HepG2 (cell line): Measurements from ENCODE around the gene FSIP1. TPM values are rescaled to one million over a fixed set of nuclear protein-coding genes. Genes with fewer than 3 reads are reported as not detected.

ENCODE experiments used
- CBX5 ChIP-seq: sonication (generic); formaldehyde crosslinking; IDR thresholded peaks from 2 replicates; pipeline ENCODE4 v1.4.0; 2020; ENCODE audit warnings: missing genetic modification reagents, borderline replicate concordance
- ELF3 ChIP-seq: IDR thresholded peaks from 2 replicates; pipeline ENCODE4 v1.6.1; 2016; ENCODE audit warnings: missing genetic modification reagents, missing compliant biosample characterization
- FOXK2 ChIP-seq: fragments of 450-650 bp; IDR thresholded peaks from 2 replicates; pipeline ENCODE4 v1.6.1; 2016
- GFI1 ChIP-seq: sonication (generic); formaldehyde crosslinking; IDR thresholded peaks from 2 replicates; pipeline ENCODE4 v1.5.0; 2020; ENCODE audit warnings: missing genetic modification reagents, mild to moderate bottlenecking, borderline replicate concordance
- HNRNPL ChIP-seq: fragments of 200-400 bp; formaldehyde crosslinking; IDR thresholded peaks from 2 replicates; pipeline ENCODE4 v1.6.1; 2017; ENCODE audit warnings: mild to moderate bottlenecking, low read depth, low read length
- YY1 ChIP-seq: IDR thresholded peaks from 2 replicates; pipeline ENCODE4 v1.6.1; 2011; ENCODE audit warnings: low read length, low read depth, moderate library complexity, mild to moderate bottlenecking; ENCODE audit not compliant: insufficient read depth, insufficient replicate concordance
- ZNF224 ChIP-seq: sonication (generic); formaldehyde crosslinking; IDR thresholded peaks from 2 replicates; pipeline ENCODE4 v1.5.0; 2020; ENCODE audit warnings: mild to moderate bottlenecking, missing genetic modification reagents
- ZNF564 ChIP-seq: sonication (generic); formaldehyde crosslinking; IDR thresholded peaks from 2 replicates; pipeline ENCODE4 v1.8.1; 2023; ENCODE audit warnings: mild to moderate bottlenecking, missing genetic modification reagents
- ZNF678 ChIP-seq: sonication (generic); formaldehyde crosslinking; IDR thresholded peaks from 2 replicates; pipeline ENCODE4 v1.4.0; 2020; ENCODE audit warnings: mild to moderate bottlenecking, missing genetic modification reagents
- ZNF737 ChIP-seq: sonication (generic); formaldehyde crosslinking; IDR thresholded peaks from 2 replicates; pipeline ENCODE4 v1.5.0; 2020; ENCODE audit warnings: missing genetic modification reagents, mild to moderate bottlenecking, borderline replicate concordance
- ZNF747 ChIP-seq: sonication (generic); formaldehyde crosslinking; IDR thresholded peaks from 2 replicates; pipeline ENCODE4 v1.8.1; 2023; ENCODE audit warnings: missing genetic modification reagents, mild to moderate bottlenecking, borderline replicate concordance
- ZZZ3 ChIP-seq: sonication (generic); formaldehyde crosslinking; IDR thresholded peaks from 2 replicates; pipeline ENCODE4 v1.4.0; 2020; ENCODE audit warnings: missing genetic modification reagents, mild to moderate bottlenecking, borderline replicate concordance
- polyA plus RNA-seq, 8 experiments: library from polyadenylated mRNA; depleted of rRNA in 3 of 8; stranded (reverse) in 7 of 8; unstranded in 1 of 8; fragments of >200 nt; fragmentation: Illumina TruSeq in 4 of 8; extraction: Trizol in 4 of 8; gene quantifications; 2 replicates each; pipeline versions ENCODE4 v1.2.1 to v1.2.3, GENCODE V29; 2011 to 2016; ENCODE audit warnings: low read depth in 4 of 8, missing spikeins in 1 of 8, mixed read lengths in 1 of 8; ENCODE audit not compliant: insufficient read depth in 1 of 8
- total RNA-seq, 5 experiments: library from RNA; depleted of rRNA; stranded (reverse); fragments of >200 nt; fragmentation: Illumina TruSeq; extraction: Trizol; gene quantifications; 2 replicates each; pipeline ENCODE4 v1.2.3, GENCODE V29; 2016; ENCODE audit warnings: low read depth in 1 of 5
- TF ChIP-seq, protein P1 (sequence below): sonication (generic); formaldehyde crosslinking; conservative IDR thresholded peaks from 2 replicates; pipeline ENCODE4 v1.8.0; 2022; ENCODE audit warnings: mild to moderate bottlenecking, moderate library complexity, missing genetic modification reagents
- TF ChIP-seq, protein P2 (sequence below): IDR thresholded peaks from 2 replicates; pipeline ENCODE4 v1.6.1; 2016; ENCODE audit warnings: low read depth, missing genetic modification reagents, missing compliant biosample characterization
- TF ChIP-seq, protein P3 (sequence below), 2 experiments: IDR thresholded peaks; 2 replicates each; pipeline ENCODE4 v1.6.1; 2011 to 2012; ENCODE audit warnings: low read length in 2 of 2, borderline replicate concordance in 1 of 2, low read depth in 1 of 2, mild to moderate bottlenecking in 1 of 2, moderate library complexity in 1 of 2
- TF ChIP-seq, protein P4 (sequence below): sonication (generic); formaldehyde crosslinking; IDR thresholded peaks from 2 replicates; pipeline ENCODE4 v1.9.0; 2021; ENCODE audit warnings: missing genetic modification reagents, mild to moderate bottlenecking, borderline replicate concordance

The FSIP1 gene
- total and polyA plus RNA-seq, 2 of the 13 experiments (the other 11 are each of a cell fraction or from before 2014, with no cell fraction given) = 0.18 TPM; not detected in 1

DNA sequence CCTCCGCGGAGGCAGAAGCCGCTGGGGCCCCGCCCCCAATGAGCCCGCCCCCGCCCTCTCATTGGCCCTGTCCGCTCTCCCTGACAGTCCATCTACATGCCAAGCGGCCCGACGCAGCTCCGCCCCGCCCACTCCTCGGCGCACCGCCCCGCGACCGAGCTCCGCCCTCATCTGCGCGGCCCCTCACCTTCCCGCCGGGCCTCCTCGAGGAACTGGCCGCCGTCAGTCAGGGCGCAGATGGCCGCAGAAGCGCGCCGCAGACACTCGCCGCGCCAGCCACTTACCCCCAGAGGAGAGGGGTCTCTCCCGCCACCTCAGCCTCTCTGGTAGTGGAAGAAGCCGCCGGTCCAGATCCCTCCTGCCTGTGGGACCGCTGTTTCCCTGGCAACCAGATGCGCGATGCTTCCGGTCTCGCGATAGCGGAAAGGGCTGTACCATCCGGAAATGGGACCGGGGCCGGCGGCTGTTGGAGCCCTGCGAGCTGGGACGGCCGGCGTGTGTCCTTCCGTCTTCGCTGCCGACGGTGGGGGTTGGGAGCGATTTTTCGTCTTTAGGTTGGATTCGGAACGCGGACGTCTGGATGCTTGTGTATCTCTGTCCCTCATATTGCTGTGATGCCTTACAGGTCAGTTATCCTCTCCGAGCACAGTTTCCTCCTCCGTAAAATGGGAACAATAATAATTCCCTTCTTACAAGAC is at the start of gene FSIP1 (continued):
- TF ChIP-seq, protein P1, sequence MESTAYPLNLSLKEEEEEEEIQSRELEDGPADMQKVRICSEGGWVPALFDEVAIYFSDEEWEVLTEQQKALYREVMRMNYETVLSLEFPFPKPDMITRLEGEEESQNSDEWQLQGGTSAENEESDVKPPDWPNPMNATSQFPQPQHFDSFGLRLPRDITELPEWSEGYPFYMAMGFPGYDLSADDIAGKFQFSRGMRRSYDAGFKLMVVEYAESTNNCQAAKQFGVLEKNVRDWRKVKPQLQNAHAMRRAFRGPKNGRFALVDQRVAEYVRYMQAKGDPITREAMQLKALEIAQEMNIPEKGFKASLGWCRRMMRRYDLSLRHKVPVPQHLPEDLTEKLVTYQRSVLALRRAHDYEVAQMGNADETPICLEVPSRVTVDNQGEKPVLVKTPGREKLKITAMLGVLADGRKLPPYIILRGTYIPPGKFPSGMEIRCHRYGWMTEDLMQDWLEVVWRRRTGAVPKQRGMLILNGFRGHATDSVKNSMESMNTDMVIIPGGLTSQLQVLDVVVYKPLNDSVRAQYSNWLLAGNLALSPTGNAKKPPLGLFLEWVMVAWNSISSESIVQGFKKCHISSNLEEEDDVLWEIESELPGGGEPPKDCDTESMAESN (CRISPR knock-in tag) = 0 out of 2 replicates have a peak, but pooled peaks have one; percentile 38
- TF ChIP-seq ZNF747 (CRISPR knock-in tag) (peak; percentile 65; the same call in 1 of the 2 replicates), ZZZ3 (CRISPR knock-in tag) (no peak), YY1 (peak; percentile 75), FOXK2 (peak; percentile 40; the same call in 1 of the 2 replicates), HNRNPL (no peak), ELF3 (peak; percentile 90), GFI1 (CRISPR knock-in tag) (0 out of 2 replicates have a peak, but pooled peaks have one; percentile 31), ZNF737 (CRISPR knock-in tag) (no peak), CBX5 (CRISPR knock-in tag) (no peak; the same call in 1 of the 2 replicates), ZNF678 (CRISPR knock-in tag) (no peak), ZNF224 (no peak), ZNF564 (CRISPR knock-in tag) (no peak)
- TF ChIP-seq, protein P2, sequence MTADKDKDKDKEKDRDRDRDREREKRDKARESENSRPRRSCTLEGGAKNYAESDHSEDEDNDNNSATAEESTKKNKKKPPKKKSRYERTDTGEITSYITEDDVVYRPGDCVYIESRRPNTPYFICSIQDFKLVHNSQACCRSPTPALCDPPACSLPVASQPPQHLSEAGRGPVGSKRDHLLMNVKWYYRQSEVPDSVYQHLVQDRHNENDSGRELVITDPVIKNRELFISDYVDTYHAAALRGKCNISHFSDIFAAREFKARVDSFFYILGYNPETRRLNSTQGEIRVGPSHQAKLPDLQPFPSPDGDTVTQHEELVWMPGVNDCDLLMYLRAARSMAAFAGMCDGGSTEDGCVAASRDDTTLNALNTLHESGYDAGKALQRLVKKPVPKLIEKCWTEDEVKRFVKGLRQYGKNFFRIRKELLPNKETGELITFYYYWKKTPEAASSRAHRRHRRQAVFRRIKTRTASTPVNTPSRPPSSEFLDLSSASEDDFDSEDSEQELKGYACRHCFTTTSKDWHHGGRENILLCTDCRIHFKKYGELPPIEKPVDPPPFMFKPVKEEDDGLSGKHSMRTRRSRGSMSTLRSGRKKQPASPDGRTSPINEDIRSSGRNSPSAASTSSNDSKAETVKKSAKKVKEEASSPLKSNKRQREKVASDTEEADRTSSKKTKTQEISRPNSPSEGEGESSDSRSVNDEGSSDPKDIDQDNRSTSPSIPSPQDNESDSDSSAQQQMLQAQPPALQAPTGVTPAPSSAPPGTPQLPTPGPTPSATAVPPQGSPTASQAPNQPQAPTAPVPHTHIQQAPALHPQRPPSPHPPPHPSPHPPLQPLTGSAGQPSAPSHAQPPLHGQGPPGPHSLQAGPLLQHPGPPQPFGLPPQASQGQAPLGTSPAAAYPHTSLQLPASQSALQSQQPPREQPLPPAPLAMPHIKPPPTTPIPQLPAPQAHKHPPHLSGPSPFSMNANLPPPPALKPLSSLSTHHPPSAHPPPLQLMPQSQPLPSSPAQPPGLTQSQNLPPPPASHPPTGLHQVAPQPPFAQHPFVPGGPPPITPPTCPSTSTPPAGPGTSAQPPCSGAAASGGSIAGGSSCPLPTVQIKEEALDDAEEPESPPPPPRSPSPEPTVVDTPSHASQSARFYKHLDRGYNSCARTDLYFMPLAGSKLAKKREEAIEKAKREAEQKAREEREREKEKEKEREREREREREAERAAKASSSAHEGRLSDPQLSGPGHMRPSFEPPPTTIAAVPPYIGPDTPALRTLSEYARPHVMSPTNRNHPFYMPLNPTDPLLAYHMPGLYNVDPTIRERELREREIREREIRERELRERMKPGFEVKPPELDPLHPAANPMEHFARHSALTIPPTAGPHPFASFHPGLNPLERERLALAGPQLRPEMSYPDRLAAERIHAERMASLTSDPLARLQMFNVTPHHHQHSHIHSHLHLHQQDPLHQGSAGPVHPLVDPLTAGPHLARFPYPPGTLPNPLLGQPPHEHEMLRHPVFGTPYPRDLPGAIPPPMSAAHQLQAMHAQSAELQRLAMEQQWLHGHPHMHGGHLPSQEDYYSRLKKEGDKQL (CRISPR knock-in tag) = no peak
- TF ChIP-seq, protein P3, sequence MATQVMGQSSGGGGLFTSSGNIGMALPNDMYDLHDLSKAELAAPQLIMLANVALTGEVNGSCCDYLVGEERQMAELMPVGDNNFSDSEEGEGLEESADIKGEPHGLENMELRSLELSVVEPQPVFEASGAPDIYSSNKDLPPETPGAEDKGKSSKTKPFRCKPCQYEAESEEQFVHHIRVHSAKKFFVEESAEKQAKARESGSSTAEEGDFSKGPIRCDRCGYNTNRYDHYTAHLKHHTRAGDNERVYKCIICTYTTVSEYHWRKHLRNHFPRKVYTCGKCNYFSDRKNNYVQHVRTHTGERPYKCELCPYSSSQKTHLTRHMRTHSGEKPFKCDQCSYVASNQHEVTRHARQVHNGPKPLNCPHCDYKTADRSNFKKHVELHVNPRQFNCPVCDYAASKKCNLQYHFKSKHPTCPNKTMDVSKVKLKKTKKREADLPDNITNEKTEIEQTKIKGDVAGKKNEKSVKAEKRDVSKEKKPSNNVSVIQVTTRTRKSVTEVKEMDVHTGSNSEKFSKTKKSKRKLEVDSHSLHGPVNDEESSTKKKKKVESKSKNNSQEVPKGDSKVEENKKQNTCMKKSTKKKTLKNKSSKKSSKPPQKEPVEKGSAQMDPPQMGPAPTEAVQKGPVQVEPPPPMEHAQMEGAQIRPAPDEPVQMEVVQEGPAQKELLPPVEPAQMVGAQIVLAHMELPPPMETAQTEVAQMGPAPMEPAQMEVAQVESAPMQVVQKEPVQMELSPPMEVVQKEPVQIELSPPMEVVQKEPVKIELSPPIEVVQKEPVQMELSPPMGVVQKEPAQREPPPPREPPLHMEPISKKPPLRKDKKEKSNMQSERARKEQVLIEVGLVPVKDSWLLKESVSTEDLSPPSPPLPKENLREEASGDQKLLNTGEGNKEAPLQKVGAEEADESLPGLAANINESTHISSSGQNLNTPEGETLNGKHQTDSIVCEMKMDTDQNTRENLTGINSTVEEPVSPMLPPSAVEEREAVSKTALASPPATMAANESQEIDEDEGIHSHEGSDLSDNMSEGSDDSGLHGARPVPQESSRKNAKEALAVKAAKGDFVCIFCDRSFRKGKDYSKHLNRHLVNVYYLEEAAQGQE (IDR thresholded peaks at IDR 0.05; ENCODE audit: borderline replicate concordance in 1 of 2, low read depth in 1 of 2, low read length in 2 of 2) = peak in 1 of 2 experiments; percentile 12; a peak in 1 of 4 replicates
- TF ChIP-seq, protein P4, sequence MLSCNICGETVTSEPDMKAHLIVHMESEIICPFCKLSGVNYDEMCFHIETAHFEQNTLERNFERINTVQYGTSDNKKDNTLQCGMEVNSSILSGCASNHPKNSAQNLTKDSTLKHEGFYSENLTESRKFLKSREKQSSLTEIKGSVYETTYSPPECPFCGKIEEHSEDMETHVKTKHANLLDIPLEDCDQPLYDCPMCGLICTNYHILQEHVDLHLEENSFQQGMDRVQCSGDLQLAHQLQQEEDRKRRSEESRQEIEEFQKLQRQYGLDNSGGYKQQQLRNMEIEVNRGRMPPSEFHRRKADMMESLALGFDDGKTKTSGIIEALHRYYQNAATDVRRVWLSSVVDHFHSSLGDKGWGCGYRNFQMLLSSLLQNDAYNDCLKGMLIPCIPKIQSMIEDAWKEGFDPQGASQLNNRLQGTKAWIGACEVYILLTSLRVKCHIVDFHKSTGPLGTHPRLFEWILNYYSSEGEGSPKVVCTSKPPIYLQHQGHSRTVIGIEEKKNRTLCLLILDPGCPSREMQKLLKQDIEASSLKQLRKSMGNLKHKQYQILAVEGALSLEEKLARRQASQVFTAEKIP (CRISPR knock-in tag) = no peak
